Stimulated activated CD8-positive, alpha-beta memory T cell treated with anti-CD3 and anti-CD28 coated beads, Interleukin-7, amount 100 ng/mL, for 1 hour (primary cell): ENCODE measurements around the gene TSPAN9.

Source experiments
- DNase-seq, 2 donors: peaks; one replicate each; pipeline ENCODE4 v3.0.0-alpha.2; 2020; ENCODE audit warnings: low read depth in 2 of 2

Gene TSPAN9

GRCh38 chr12:3101309-3102024, 24.3 kb downstream of the TSPAN9 start:
- no peak for DNase-seq

GRCh38 chr12:3102771-3103410, 25.7 kb downstream of the TSPAN9 start:
- no peak for DNase-seq

GRCh38 chr12:3103806-3104205, 26.6 kb downstream of the TSPAN9 start:
- no peak for DNase-seq

- DNase-seq, result no peak
Measured at GRCh38 chr12:3105690-3106479, 28.7 kb downstream of the TSPAN9 start.

- DNase-seq, result no peak
Measured at GRCh38 chr12:3106579-3106978, 29.4 kb downstream of the TSPAN9 start.

GRCh38 chr12:3107071-3107583, 29.9 kb downstream of the TSPAN9 start:
- DNase-seq, result no peak

- no peak for DNase-seq
Measured at GRCh38 chr12:3107954-3108353, 30.8 kb downstream of the TSPAN9 start.

- no peak for DNase-seq
Measured at GRCh38 chr12:3110578-3110977, 33.4 kb downstream of the TSPAN9 start.

GRCh38 chr12:3113671-3114325, 36.6 kb downstream of the TSPAN9 start:
- DNase-seq, result no peak

GRCh38 chr12:3114671-3115070, 37.5 kb downstream of the TSPAN9 start:
- DNase-seq, result no peak

GRCh38 chr12:3115078-3115477, 37.9 kb downstream of the TSPAN9 start:
- no peak for DNase-seq

- DNase-seq, result no peak
Measured at GRCh38 chr12:3116106-3116844, 39.1 kb downstream of the TSPAN9 start.

GRCh38 chr12:3117144-3117581, 40.0 kb downstream of the TSPAN9 start:
- DNase-seq, result no peak

- no peak for DNase-seq
Measured at GRCh38 chr12:3117591-3118015, 40.4 kb downstream of the TSPAN9 start.

GRCh38 chr12:3119192-3119755, 42.1 kb downstream of the TSPAN9 start:
- DNase-seq, result no peak

- no peak for DNase-seq
Measured at GRCh38 chr12:3119756-3120601, 42.8 kb downstream of the TSPAN9 start.

GRCh38 chr12:3120701-3121100, 43.5 kb downstream of the TSPAN9 start:
- DNase-seq, result no peak

GRCh38 chr12:3122841-3123678, 45.9 kb downstream of the TSPAN9 start:
- DNase-seq, result no peak

GRCh38 chr12:3123729-3124128, 46.5 kb downstream of the TSPAN9 start:
- no peak for DNase-seq
